K562 (cell line): ENCODE results near the gene SLC28A1. TPM values are rescaled to one million over a fixed set of nuclear protein-coding genes. Genes with fewer than 3 reads are reported as not detected.

Source experiments
- CHD7 ChIP-seq: fragments of 200-600 bp; sonication (generic); IDR thresholded peaks from one replicate; pipeline ENCODE4 v1.6.1; 2012; ENCODE audit warnings: mild to moderate bottlenecking, low read depth, low read length, inconsistent platforms
- FOXK1 ChIP-seq: sonication (generic); formaldehyde crosslinking; IDR thresholded peaks from 2 replicates; pipeline ENCODE4 v1.8.0; 2022; ENCODE audit warnings: missing genetic modification reagents, mild to moderate bottlenecking, borderline replicate concordance
- RAD51 ChIP-seq: fragments of 450-650 bp; IDR thresholded peaks from 2 replicates; pipeline ENCODE4 v1.7.1; 2016; ENCODE audit warnings: low read depth, mild to moderate bottlenecking, borderline replicate concordance
- REST ChIP-seq, 2 experiments: fragments of 450-650 bp; formaldehyde crosslinking in 1 of 2; IDR thresholded peaks; 2 replicates each; pipeline versions ENCODE4 v1.4.0 to v1.6.1; 2014 to 2020; ENCODE audit warnings: mild to moderate bottlenecking in 2 of 2, borderline replicate concordance in 1 of 2, low read depth in 1 of 2
- RUNX1 ChIP-seq: sonication (generic); IDR thresholded peaks from 2 replicates; pipeline ENCODE4 v1.6.1; 2016; ENCODE audit warnings: antibody characterized with exemption, low read depth
- USF2 ChIP-seq: sonication (generic); formaldehyde crosslinking; IDR thresholded peaks from 2 replicates; pipeline ENCODE4 v1.5.0; 2020; ENCODE audit warnings: missing genetic modification reagents
- polyA plus RNA-seq, 8 experiments: library from polyadenylated mRNA; depleted of rRNA in 4 of 8; stranded (reverse) in 5 of 8; unstranded in 3 of 8; fragments of >200 nt; fragmentation: Nextera tagmentation in 2 of 8; fragmentation: Illumina TruSeq in 1 of 8; extraction: Ambion mirVana in 2 of 8; extraction: Trizol in 1 of 8; gene quantifications; 2 replicates each; pipeline versions ENCODE4 v1.2.1 to v1.2.3, GENCODE V29; 2011 to 2014; ENCODE audit warnings: inconsistent platforms in 1 of 8, missing spikeins in 1 of 8
- total RNA-seq, 7 experiments: library from RNA; depleted of rRNA in 6 of 7; stranded (reverse); fragments of >200 nt in 6 of 7; fragmentation: Illumina TruSeq in 2 of 7; extraction: Trizol in 2 of 7; gene quantifications; 2 replicates each; pipeline versions ENCODE4 v1.2.1 to v1.2.3, GENCODE V29; 2011 to 2021; ENCODE audit warnings: low replicate concordance in 1 of 7

Gene SLC28A1
- total and polyA plus RNA-seq, 9 of the 15 experiments (the other 6 are each of a cell fraction or from before 2014, with no cell fraction given), result 0.04 TPM; not detected in 8

- TF ChIP-seq REST (IDR thresholded peaks at IDR 0.05; ENCODE audit: borderline replicate concordance) (no peak), REST (CRISPR knock-in tag; IDR thresholded peaks at IDR 0.05; ENCODE audit: low read depth) (0 out of 2 replicates have a peak, but pooled peaks have one; percentile 18), RAD51 (no peak), FOXK1 (CRISPR knock-in tag) (no peak), USF2 (CRISPR knock-in tag) (no peak), RUNX1 (no peak), CHD7 (no peak)
Observed at GRCh38 chr15:84981711-84982300, 97.3 kb downstream of the SLC28A1 start, which contains the start of gene PDE8A (continued).
